Neural crest cell (in vitro differentiated cells): Measurements from ENCODE around the gene TCF3. TPM values are rescaled to one million over a fixed set of nuclear protein-coding genes. Genes with fewer than 3 reads are reported as not detected.

Source experiments
- DNase-seq: peaks from one replicate; pipeline ENCODE4 v3.0.0; 2021; ENCODE audit warnings: low read depth, mixed read lengths, low spot score
- H3K27ac Mint-ChIP-seq: one replicate; pipeline ENCODE4 v1.8.0; 2021; ENCODE audit warnings: mild to moderate bottlenecking, mixed read lengths; ENCODE audit not compliant: unreplicated experiment
- H3K27me3 Mint-ChIP-seq: 2 replicates; pipeline ENCODE4 v1.8.0; 2021; ENCODE audit warnings: low read depth, mild to moderate bottlenecking, mixed read lengths
- H3K36me3 Mint-ChIP-seq: 2 replicates; pipeline ENCODE4 v1.8.0; 2021; ENCODE audit warnings: low read depth, mild to moderate bottlenecking, mixed read lengths
- H3K4me1 Mint-ChIP-seq: 2 replicates; pipeline ENCODE4 v1.8.0; 2021; ENCODE audit warnings: mixed read lengths
- H3K4me3 Mint-ChIP-seq: one replicate; pipeline ENCODE4 v1.8.0; 2021; ENCODE audit warnings: mild to moderate bottlenecking, mixed read lengths
- H3K9me3 Mint-ChIP-seq: 2 replicates; pipeline ENCODE4 v1.8.0; 2021; ENCODE audit warnings: mixed read lengths
- CTCF ChIP-seq: fragments of 200-600 bp; sonication (generic); conservative IDR thresholded peaks from 2 replicates; pipeline ENCODE4 v1.5.0; 2021; ENCODE audit warnings: antibody characterized with exemption, mild to moderate bottlenecking
- total RNA-seq: library from RNA; stranded (reverse); gene quantifications from 2 replicates; pipeline ENCODE4 v1.2.1, GENCODE V29; 2021

TCF3 gene
- total RNA-seq, 1 donor from 2014 or later = 348 TPM

- H3K9me3 Mint-ChIP-seq = no peaks in the 10 kb centered on the region
- H3K27me3 Mint-ChIP-seq = peaks cover 69% of the 10 kb centered on the region
- no peak for DNase-seq
- no peak overlapping the region for H3K27ac Mint-ChIP-seq
- no peak overlapping the region for H3K4me3 Mint-ChIP-seq
- H3K4me1 Mint-ChIP-seq = no peaks in the 10 kb centered on the region
- TF ChIP-seq CTCF = no peak
- no peaks in the 10 kb centered on the region for H3K36me3 Mint-ChIP-seq
These were observed 31.6 kb upstream of the TCF3 start for GRCh38 chr19:1683869-1684572.

- Mint-ChIP-seq H3K4me3 (no peak overlapping the region), H3K27me3 (peaks cover 74% of the 10 kb centered on the region), H3K27ac (peak overlapping the region; percentile 62), H3K9me3 (no peaks in the 10 kb centered on the region), H3K36me3 (no peaks in the 10 kb centered on the region), H3K4me1 (no peaks in the 10 kb centered on the region)
- TF ChIP-seq CTCF = no peak
- DNase-seq = no peak
These were observed 28.6 kb upstream of the TCF3 start for GRCh38 chr19:1680976-1681375.

GRCh38 chr19:1678073-1678472 lies 25.7 kb upstream of the TCF3 start:
- no peak for DNase-seq
- Mint-ChIP-seq H3K27ac (no peak overlapping the region), H3K4me3 (no peak overlapping the region), H3K36me3 (no peaks in the 10 kb centered on the region), H3K27me3 (peaks cover 75% of the 10 kb centered on the region), H3K9me3 (no peaks in the 10 kb centered on the region), H3K4me1 (no peaks in the 10 kb centered on the region)
- no peak for TF ChIP-seq CTCF

- H3K27me3 Mint-ChIP-seq = peaks cover 71% of the 10 kb centered on the region
- H3K27ac Mint-ChIP-seq = no peak overlapping the region
- no peaks in the 10 kb centered on the region for H3K4me1 Mint-ChIP-seq
- H3K4me3 Mint-ChIP-seq = no peak overlapping the region
- no peak for TF ChIP-seq CTCF
- no peak for DNase-seq
- H3K36me3 Mint-ChIP-seq = no peaks in the 10 kb centered on the region
- H3K9me3 Mint-ChIP-seq = no peaks in the 10 kb centered on the region
These were observed 24.2 kb upstream of the TCF3 start for GRCh38 chr19:1676351-1677266.

GRCh38 chr19:1675633-1676350 lies 23.4 kb upstream of the TCF3 start:
- H3K27me3 Mint-ChIP-seq = peaks cover 73% of the 10 kb centered on the region
- no peak overlapping the region for H3K27ac Mint-ChIP-seq
- no peak for TF ChIP-seq CTCF
- no peaks in the 10 kb centered on the region for H3K9me3 Mint-ChIP-seq
- no peaks in the 10 kb centered on the region for H3K36me3 Mint-ChIP-seq
- H3K4me3 Mint-ChIP-seq = no peak overlapping the region
- no peak for DNase-seq
- H3K4me1 Mint-ChIP-seq = peaks cover 3% of the 10 kb centered on the region
